PC-3 (cell line): Measurements from ENCODE around the gene GRXCR2. TPM values are rescaled to one million over a fixed set of nuclear protein-coding genes. Genes with fewer than 3 reads are reported as not detected.

ENCODE experiments used
- ATAC-seq: fragments of 200-7000 bp; cut with Tn5 transposase; 2 replicates; pipeline ENCODE4 v1.9.1; 2020; ENCODE audit warnings: mild to moderate bottlenecking, moderate library complexity
- BruUV-seq: library from RNA; stranded (reverse); fragments of 400-500 nt; replicated peaks from 2 replicates; lab custom pipeline; 2021; lab: Mats Ljungman, UMichigan
- CTCF ChIA-PET: fragments of 300-600 bp; sonication (Branson Sonifier 250); formaldehyde crosslinking; loops from one replicate; lab custom pipeline; 2022; ENCODE audit warnings: antibody characterized with exemption; lab: Charles Lee
- POLR2A ChIA-PET: fragments of 300-600 bp; sonication (Branson Sonifier 250); formaldehyde crosslinking; loops from one replicate; lab custom pipeline; 2022; ENCODE audit warnings: antibody characterized with exemption; ENCODE audit not compliant: unreplicated experiment; lab: Charles Lee
- DNase-seq: peaks from one replicate; pipeline ENCODE4 v3.0.0-alpha.2; 2015
- H2AFZ ChIP-seq: fragments of 300-600 bp; sonication (generic); 2 replicates; pipeline ENCODE4 v1.6.0; 2016; ENCODE audit warnings: antibody characterized with exemption, low read length
- H3F3A ChIP-seq: fragments of 300-600 bp; sonication (generic); one replicate; pipeline ENCODE4 v1.6.0; 2017; ENCODE audit warnings: antibody characterized with exemption, low read length, control low read depth, mild to moderate bottlenecking; ENCODE audit not compliant: unreplicated experiment
- H3K27ac ChIP-seq: fragments of 300-600 bp; sonication (generic); 2 replicates; pipeline ENCODE4 v1.5.1; 2016; ENCODE audit warnings: mild to moderate bottlenecking, low read length
- H3K27me3 ChIP-seq: fragments of 300-600 bp; sonication (generic); 2 replicates; pipeline ENCODE4 v1.6.1; 2016; ENCODE audit warnings: low read length, mixed read lengths
- H3K36me3 ChIP-seq: fragments of 300-600 bp; sonication (generic); 2 replicates; pipeline ENCODE4 v1.6.1; 2016; ENCODE audit warnings: low read depth, mixed run types, low read length, mixed read lengths
- H3K4me1 ChIP-seq: fragments of 300-600 bp; sonication (generic); 2 replicates; pipeline ENCODE4 v1.5.1; 2016; ENCODE audit warnings: low read length; ENCODE audit not compliant: insufficient read depth
- H3K4me2 ChIP-seq: fragments of 300-600 bp; sonication (generic); 2 replicates; pipeline ENCODE4 v1.6.0; 2016; ENCODE audit warnings: low read length
- H3K4me3 ChIP-seq: fragments of 300-600 bp; sonication (generic); 2 replicates; pipeline ENCODE4 v1.5.1; 2016; ENCODE audit warnings: mild to moderate bottlenecking, low read length, mixed read lengths
- H3K79me2 ChIP-seq: fragments of 300-600 bp; sonication (generic); 2 replicates; pipeline ENCODE4 v1.6.1; 2017; ENCODE audit warnings: low read length, mixed read lengths
- H3K9ac ChIP-seq: fragments of 300-600 bp; sonication (generic); 2 replicates; pipeline ENCODE4 v1.6.0; 2016; ENCODE audit warnings: mild to moderate bottlenecking, low read length
- H3K9me2 ChIP-seq: fragments of 300-600 bp; sonication (generic); replicated peaks from 2 replicates; pipeline ENCODE4 v1.6.1; 2016; ENCODE audit warnings: mixed run types, low read length, mixed read lengths
- H3K9me3 ChIP-seq: fragments of 300-600 bp; sonication (generic); 2 replicates; pipeline ENCODE4 v1.6.1; 2016; ENCODE audit warnings: low read length, mixed read lengths
- H4K20me1 ChIP-seq: fragments of 300-600 bp; sonication (generic); 2 replicates; pipeline ENCODE4 v1.6.1; 2016; ENCODE audit warnings: low read length, mixed read lengths
- CTCF ChIP-seq: fragments of 300-600 bp; sonication (generic); conservative IDR thresholded peaks from 2 replicates; pipeline ENCODE4 v1.5.1; 2017; ENCODE audit warnings: antibody characterized with exemption, low read depth, mild to moderate bottlenecking, low read length
- EZH2 ChIP-seq: fragments of 300-600 bp; sonication (generic); IDR thresholded peaks from one replicate; pipeline ENCODE4 v1.6.1; 2017; ENCODE audit warnings: antibody characterized with exemption, mild to moderate bottlenecking, low read length; ENCODE audit not compliant: unreplicated experiment
- EZH2phosphoT487 ChIP-seq: fragments of 300-600 bp; sonication (generic); IDR thresholded peaks from 2 replicates; pipeline ENCODE4 v1.6.1; 2018; ENCODE audit warnings: mild to moderate bottlenecking, antibody characterized with exemption, low read length, borderline replicate concordance
- intact Hi-C: fragments of 100-400 bp; cut with micrococcal nuclease; formaldehyde crosslinking; loops from 2 replicates; pipeline ENCODE4 v1.9.0; 2023
- total RNA-seq: library from RNA; depleted of rRNA; stranded (reverse); fragments of >200 nt; gene quantifications from 2 replicates; pipeline ENCODE4 v1.2.3, GENCODE V29; 2014

GRXCR2 gene
- total RNA-seq, 1 experiment from 2014 or later, result not detected

- BruUV-seq, result TSS peak; percentile 53
- H3K9me2 ChIP-seq, result no peaks in the 10 kb centered on the region
- no peaks in the 10 kb centered on the region for H3F3A ChIP-seq
- peak overlapping the region; percentile 59 for H3K9ac ChIP-seq
- DNase-seq (no peak), ATAC-seq (no peak)
- H3K27ac ChIP-seq, result no peak overlapping the region
- H3K4me2 ChIP-seq, result peak overlapping the region; percentile 77
- H3K4me1 ChIP-seq, result peaks cover 18% of the 10 kb centered on the region
- no peaks in the 10 kb centered on the region for H4K20me1 ChIP-seq
- H3K79me2 ChIP-seq, result no peaks in the 10 kb centered on the region
- no peaks in the 10 kb centered on the region for H3K36me3 ChIP-seq
- TF ChIP-seq CTCF (no peak), EZH2phosphoT487 (no peak), EZH2 (no peak)
- peak overlapping the region; percentile 94 for H2AFZ ChIP-seq
- no peaks in the 10 kb centered on the region for H3K9me3 ChIP-seq
- H3K27me3 ChIP-seq, result no peaks in the 10 kb centered on the region
- ChIA-PET CTCF (no interaction called here), POLR2A (no interaction called here)
- intact Hi-C loops, result loop anchor here (2.0 kb wide), 1 partner anchor 54 kb away; no protein-coding TSS in a partner anchor
- H3K4me3 ChIP-seq, result peak overlapping the region; percentile 76
Measured at GRCh38 chr5:145834554-145834916, 38.3 kb downstream of the GRXCR2 start.

GRCh38 chr5:145833631-145834200 lies 39.1 kb downstream of the GRXCR2 start:
- Histone ChIP-seq H4K20me1 (no peaks in the 10 kb centered on the region), H3K9me3 (no peaks in the 10 kb centered on the region), H3F3A (no peaks in the 10 kb centered on the region), H3K79me2 (no peaks in the 10 kb centered on the region), H3K27me3 (no peaks in the 10 kb centered on the region), H3K4me3 (no peak overlapping the region), H2AFZ (no peak overlapping the region), H3K36me3 (no peaks in the 10 kb centered on the region), H3K9me2 (no peaks in the 10 kb centered on the region), H3K27ac (no peak overlapping the region), H3K4me2 (peak overlapping the region; percentile 77), H3K4me1 (peaks cover 20% of the 10 kb centered on the region), H3K9ac (no peak overlapping the region)
- TF ChIP-seq CTCF, result no peak
- no TSS peak for BruUV-seq
- ChIA-PET POLR2A (no interaction called here), CTCF (no interaction called here)
- intact Hi-C loops, result loop anchor here (2.0 kb wide), 1 partner anchor 55 kb away; no protein-coding TSS in a partner anchor
- ATAC-seq, result no peak
- no peak for DNase-seq

- no peak for DNase-seq
- Histone ChIP-seq H4K20me1 (no peaks in the 10 kb centered on the region), H2AFZ (no peak overlapping the region), H3K4me3 (no peak overlapping the region), H3K9me2 (no peaks in the 10 kb centered on the region), H3K27me3 (no peaks in the 10 kb centered on the region), H3K4me2 (no peak overlapping the region), H3K27ac (no peak overlapping the region), H3K9ac (no peak overlapping the region), H3K36me3 (no peaks in the 10 kb centered on the region), H3K9me3 (no peaks in the 10 kb centered on the region), H3K4me1 (peaks cover 15% of the 10 kb centered on the region; the same call in 1 of the 2 replicates), H3F3A (no peaks in the 10 kb centered on the region), H3K79me2 (no peaks in the 10 kb centered on the region)
- intact Hi-C loops, result no loop called here
- BruUV-seq, result no TSS peak
- POLR2A ChIA-PET, result no interaction called here
- no peak for TF ChIP-seq CTCF
- TF ChIP-seq EZH2, result no peak
- TF ChIP-seq EZH2phosphoT487, result no peak
- ATAC-seq, result no peak
- CTCF ChIA-PET, result no interaction called here
Measured at GRCh38 chr5:145830594-145830993, 42.2 kb downstream of the GRXCR2 start.
